A549 treated with GW870086 at 1 μM for 4 hours (cell line): ENCODE results near the gene PRDX3. TPM values are rescaled to one million over a fixed set of nuclear protein-coding genes. Genes with fewer than 3 reads are reported as not detected.

ENCODE experiments used
- total RNA-seq: library from RNA; stranded (reverse); fragments of 200-300 nt; extraction: Qiagen RNA extraction; gene quantifications from 5 replicates; pipeline ENCODE4 v1.2.3, GENCODE V29; 2022; ENCODE audit warnings: low read depth

PRDX3 gene
- total RNA-seq: 274 to 343 TPM (median 322 TPM) in 5 replicates

GRCh38 chr10:119178372-119179119 lies at the start of gene PRDX3:
Gene PRDX3 (minus strand): TSS chr10:119178812. CDS start chr10:119178790, 22 bp downstream.

GRCh38 chr10:119207366-119207666 lies 28.7 kb upstream of the PRDX3 start, which contains the start of gene GRK5:
Gene GRK5 (plus strand): TSS chr10:119207571. CDS start chr10:119207918, 347 bp downstream.

GRCh38 chr10:119165171-119166117 lies 13.2 kb downstream of the PRDX3 start, which contains the start of gene SFXN4:
Gene SFXN4 (minus strand): TSS chr10:119165714. CDS start chr10:119165647, 67 bp downstream.

Other genes with a start within 250 kb of the PRDX3 start
- gene NANOS1, start 149.1 kb downstream of the PRDX3 start, total RNA-seq: 2.4 to 4.0 TPM (median 3.5 TPM) in 5 replicates
- 110 to 150 TPM (median 131 TPM) in 5 replicates for gene EIF3A, start 98.0 kb downstream of the PRDX3 start, total RNA-seq
- 43.3 to 61.7 TPM (median 56.1 TPM) in 5 replicates for gene DENND10, start 74.7 kb downstream of the PRDX3 start, total RNA-seq
- gene SFXN4, start 13.1 kb downstream of the PRDX3 start, total RNA-seq: 44.0 to 49.5 TPM (median 47.7 TPM) in 5 replicates
- gene GRK5, start 28.8 kb upstream of the PRDX3 start, total RNA-seq: 8.5 to 10.8 TPM (median 10.3 TPM) in 5 replicates